WTC11 (cell line): ENCODE measurements around the gene IVL.

Experiments used
- E2F5 ChIP-seq: sonication (generic); formaldehyde crosslinking; IDR thresholded peaks from 2 replicates; pipeline ENCODE4 v1.8.1; 2022; ENCODE audit warnings: mild to moderate bottlenecking, moderate library complexity, missing genetic modification reagents
- FOXP4 ChIP-seq: sonication (generic); formaldehyde crosslinking; IDR thresholded peaks from 2 replicates; pipeline ENCODE4 v1.8.0; 2022; ENCODE audit warnings: mild to moderate bottlenecking, missing genetic modification reagents

- TF ChIP-seq FOXP4 (no peak), E2F5 (no peak)
Observed at GRCh38 chr1:152899027-152899426, 9.3 kb upstream of the IVL start.
